ENCODE measurements around the gene KRT20. TPM values are rescaled to one million over a fixed set of nuclear protein-coding genes. Genes with fewer than 3 reads are reported as not detected.

Gene KRT20
- polyA plus RNA-seq, 2 of the 4 experiments (the other 2 are of a cell fraction) = 0.28 TPM; not detected in 1

- H3K27ac ChIP-seq = peak overlapping the region; percentile 57 to 79
- POLR2A ChIA-PET = interaction anchor here (1.2 kb wide), 1 partner anchor 633 kb away, joined by 6 read pairs; no protein-coding TSS in a partner anchor
- ATAC-seq = peak; percentile 32 to 71; a peak in 4 of 6 replicates
- no peaks in the 10 kb centered on the region for H3K9me3 ChIP-seq
- H3K4me3 ChIP-seq = no peak overlapping the region
- DNase-seq (ENCODE audit: low read depth in 1 of 2, low spot score in 1 of 2) = peak in 1 of 2 experiments; percentile 60
- WGBS (ENCODE audit: missing lambda C conversion rate) = 50% methylated on average over 2 of the region's 2 CpGs
- H3K4me2 ChIP-seq = peak overlapping the region; percentile 61
- FAIRE-seq = no peak
- CTCF ChIA-PET = interaction anchor here (0.7 to 13.1 kb wide), 13 partner anchors 9 to 752 kb away, joined by 3 to 246 read pairs (median 5); no protein-coding TSS in a partner anchor
- TF ChIP-seq FOSB (CRISPR knock-in tag; IDR thresholded peaks at IDR 0.05) (0 out of 2 replicates have a peak, but pooled peaks have one; percentile 48), NR3C1 (IDR thresholded peaks at IDR 0.05) (no peak)
- H3K4me1 ChIP-seq = peaks cover 24% of the 10 kb centered on the region
Measured at GRCh38 chr17:40915721-40916256, 30.7 kb upstream of the KRT20 start.

- peak; percentile 90 to 94 for DNase-seq (ENCODE audit: low read depth in 1 of 2, low spot score in 1 of 2)
- Histone ChIP-seq H3K4me1 (peaks cover 30% of the 10 kb centered on the region), H3K4me3 (no peak overlapping the region), H3K9me3 (no peaks in the 10 kb centered on the region), H3K27ac (peak overlapping the region; percentile 57 to 58; a peak in 5 of 6 replicates), H3K4me2 (peak overlapping the region; percentile 61)
- no peak for TF ChIP-seq NFE2L2 (conservative IDR thresholded peaks at IDR 0.05; ENCODE audit: low read length)
- TF ChIP-seq RCOR1 (IDR thresholded peaks at IDR 0.05; ENCODE audit: low read depth, low read length) = no peak
- TF ChIP-seq POLR2AphosphoS2 (conservative IDR thresholded peaks at IDR 0.05; ENCODE audit: low read length) = no peak
- peak; percentile 84 to 89 for TF ChIP-seq CEBPB (IDR thresholded peaks at IDR 0.05)
- TF ChIP-seq RAD21 (conservative IDR thresholded peaks at IDR 0.05 in 1 of 2, IDR thresholded peaks at IDR 0.05 in 1 of 2) = peak in 1 of 2 experiments; percentile 30; a peak in 1 of 5 replicates
- peak; percentile 68; the same call in 1 of the 2 replicates for TF ChIP-seq GATA3 (IDR thresholded peaks at IDR 0.05; ENCODE audit: borderline replicate concordance)
- TF ChIP-seq TP53 (CRISPR knock-in tag; IDR thresholded peaks at IDR 0.05) = no peak
- TF ChIP-seq FOSL2 (IDR thresholded peaks at IDR 0.05) = peak; percentile 96
- peak; percentile 98 for TF ChIP-seq FOSL2 (CRISPR knock-in tag; IDR thresholded peaks at IDR 0.05)
- TF ChIP-seq CBX2 (IDR thresholded peaks at IDR 0.05; ENCODE audit: borderline replicate concordance, low read depth) = no peak
- TF ChIP-seq RARB (CRISPR knock-in tag; IDR thresholded peaks at IDR 0.05) = 0 out of 2 replicates have a peak, but pooled peaks have one; percentile 32
- peak; percentile 97 for TF ChIP-seq JUNB (IDR thresholded peaks at IDR 0.05)
- no peak for TF ChIP-seq HOXB13 (CRISPR knock-in tag; IDR thresholded peaks at IDR 0.05; ENCODE audit: low read depth)
- TF ChIP-seq HES2 (IDR thresholded peaks at IDR 0.05) = peak; percentile 60; the same call in 1 of the 2 replicates
- no peak for TF ChIP-seq HOXA7 (CRISPR knock-in tag; IDR thresholded peaks at IDR 0.05)
- TF ChIP-seq HMGXB4 (CRISPR knock-in tag; IDR thresholded peaks at IDR 0.05; ENCODE audit: borderline replicate concordance) = no peak
- TF ChIP-seq CTCF (IDR thresholded peaks at IDR 0.05) = no peak
- no peak for TF ChIP-seq KDM5A (IDR thresholded peaks at IDR 0.05)
- peak; percentile 26; the same call in 1 of the 3 replicates for TF ChIP-seq SMC3 (IDR thresholded peaks at IDR 0.05)
- peak; percentile 61; the same call in 1 of the 3 replicates for TF ChIP-seq BCL3 (IDR thresholded peaks at IDR 0.05)
- no peak for TF ChIP-seq BHLHE40 (IDR thresholded peaks at IDR 0.05; ENCODE audit: low read depth, low read length)
- TF ChIP-seq EP300 (IDR thresholded peaks at IDR 0.05) = peak; percentile 66 to 77; a peak in 3 of 5 replicates
- no peak for TF ChIP-seq USF2 (IDR thresholded peaks at IDR 0.05)
- peak; percentile 61 to 78; a peak in 2 of 5 replicates for TF ChIP-seq JUN (IDR thresholded peaks at IDR 0.05)
- TF ChIP-seq MAFK (IDR thresholded peaks at IDR 0.05; ENCODE audit: partially characterized antibody) = peak; percentile 22
- peak; percentile 90 to 97 for ATAC-seq
- POLR2A ChIA-PET = interaction anchor here (1.2 kb wide), 1 partner anchor 634 kb away, joined by 6 read pairs; no protein-coding TSS in a partner anchor
- CTCF ChIA-PET = interaction anchor here (0.7 to 13.1 kb wide), 13 partner anchors 9 to 752 kb away, joined by 3 to 246 read pairs (median 5); no protein-coding TSS in a partner anchor
- FAIRE-seq = peak; percentile 97
- WGBS (ENCODE audit: missing lambda C conversion rate) = 2% methylated on average over 3 of the region's 3 CpGs
Measured at GRCh38 chr17:40915199-40915661, 30.2 kb upstream of the KRT20 start.
